GM12875 (cell line): ENCODE measurements around the gene DNAJB8.

Source experiments
- H3K4me3 ChIP-seq: one replicate; pipeline ENCODE4 v1.5.1; 2011; ENCODE audit warnings: low read depth, low read length, control low read depth
- TF ChIP-seq, protein P1 (sequence below): IDR thresholded peaks from 2 replicates; pipeline ENCODE4 v1.5.1; 2011; ENCODE audit warnings: low read depth, mild to moderate bottlenecking, control low read depth, inconsistent platforms, low read length, moderate library complexity, borderline replicate concordance; ENCODE audit not compliant: insufficient read depth

The DNAJB8 gene

DNA sequence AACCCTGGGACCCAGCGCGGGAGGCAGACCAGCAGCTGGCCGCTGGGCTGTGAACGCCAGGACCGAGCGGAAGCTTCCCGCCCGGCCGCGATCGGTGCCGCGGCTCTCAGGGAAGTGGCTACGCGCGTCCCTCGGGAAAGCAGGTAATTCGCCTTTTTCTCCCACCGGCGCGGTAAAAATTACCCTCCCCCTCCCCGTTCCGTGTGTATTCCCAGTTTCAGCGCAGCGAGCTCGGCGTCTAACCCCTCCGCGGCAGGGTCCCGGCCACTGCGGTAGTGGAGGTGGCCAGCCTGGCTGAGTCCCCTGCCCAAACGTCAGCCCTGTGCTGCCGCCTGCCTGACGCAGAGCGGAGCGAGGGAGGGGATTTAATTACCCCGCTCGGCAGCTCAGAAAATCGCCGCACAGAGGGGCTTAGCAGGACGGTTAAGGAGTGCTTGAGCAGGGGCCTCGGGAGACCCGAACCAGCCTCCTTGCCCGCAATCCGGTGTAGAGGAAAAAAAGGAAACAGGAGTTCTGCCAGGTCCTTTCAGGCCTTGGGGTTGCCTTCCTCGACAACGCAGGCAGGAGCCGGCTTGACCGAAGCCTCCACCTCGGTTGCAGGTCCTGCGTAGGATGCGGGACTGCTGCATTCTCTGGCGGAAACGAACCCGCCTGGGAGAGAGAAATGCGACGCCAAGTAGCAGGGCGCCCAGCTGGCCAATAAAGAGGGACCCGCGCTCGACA, 23.4 kb upstream of the DNAJB8 start:
- no peak overlapping the region for H3K4me3 ChIP-seq
- TF ChIP-seq, protein P1, sequence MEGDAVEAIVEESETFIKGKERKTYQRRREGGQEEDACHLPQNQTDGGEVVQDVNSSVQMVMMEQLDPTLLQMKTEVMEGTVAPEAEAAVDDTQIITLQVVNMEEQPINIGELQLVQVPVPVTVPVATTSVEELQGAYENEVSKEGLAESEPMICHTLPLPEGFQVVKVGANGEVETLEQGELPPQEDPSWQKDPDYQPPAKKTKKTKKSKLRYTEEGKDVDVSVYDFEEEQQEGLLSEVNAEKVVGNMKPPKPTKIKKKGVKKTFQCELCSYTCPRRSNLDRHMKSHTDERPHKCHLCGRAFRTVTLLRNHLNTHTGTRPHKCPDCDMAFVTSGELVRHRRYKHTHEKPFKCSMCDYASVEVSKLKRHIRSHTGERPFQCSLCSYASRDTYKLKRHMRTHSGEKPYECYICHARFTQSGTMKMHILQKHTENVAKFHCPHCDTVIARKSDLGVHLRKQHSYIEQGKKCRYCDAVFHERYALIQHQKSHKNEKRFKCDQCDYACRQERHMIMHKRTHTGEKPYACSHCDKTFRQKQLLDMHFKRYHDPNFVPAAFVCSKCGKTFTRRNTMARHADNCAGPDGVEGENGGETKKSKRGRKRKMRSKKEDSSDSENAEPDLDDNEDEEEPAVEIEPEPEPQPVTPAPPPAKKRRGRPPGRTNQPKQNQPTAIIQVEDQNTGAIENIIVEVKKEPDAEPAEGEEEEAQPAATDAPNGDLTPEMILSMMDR, result no peak

DNA sequence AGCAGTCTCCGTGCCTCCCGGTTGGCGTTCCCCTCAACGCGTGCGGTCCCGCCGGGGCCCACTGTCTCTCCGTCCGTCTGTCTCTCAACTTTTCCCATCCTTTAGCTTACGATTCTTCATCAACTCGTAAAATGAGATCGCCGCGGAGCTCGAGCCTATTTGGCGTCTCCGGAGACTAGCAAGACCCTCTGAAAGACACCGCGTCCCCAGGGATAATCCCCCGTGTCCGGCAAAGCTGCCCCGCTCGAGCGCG, 22.9 kb upstream of the DNAJB8 start:
- H3K4me3 ChIP-seq, result no peak overlapping the region
- TF ChIP-seq, protein P1, result no peak

DNA sequence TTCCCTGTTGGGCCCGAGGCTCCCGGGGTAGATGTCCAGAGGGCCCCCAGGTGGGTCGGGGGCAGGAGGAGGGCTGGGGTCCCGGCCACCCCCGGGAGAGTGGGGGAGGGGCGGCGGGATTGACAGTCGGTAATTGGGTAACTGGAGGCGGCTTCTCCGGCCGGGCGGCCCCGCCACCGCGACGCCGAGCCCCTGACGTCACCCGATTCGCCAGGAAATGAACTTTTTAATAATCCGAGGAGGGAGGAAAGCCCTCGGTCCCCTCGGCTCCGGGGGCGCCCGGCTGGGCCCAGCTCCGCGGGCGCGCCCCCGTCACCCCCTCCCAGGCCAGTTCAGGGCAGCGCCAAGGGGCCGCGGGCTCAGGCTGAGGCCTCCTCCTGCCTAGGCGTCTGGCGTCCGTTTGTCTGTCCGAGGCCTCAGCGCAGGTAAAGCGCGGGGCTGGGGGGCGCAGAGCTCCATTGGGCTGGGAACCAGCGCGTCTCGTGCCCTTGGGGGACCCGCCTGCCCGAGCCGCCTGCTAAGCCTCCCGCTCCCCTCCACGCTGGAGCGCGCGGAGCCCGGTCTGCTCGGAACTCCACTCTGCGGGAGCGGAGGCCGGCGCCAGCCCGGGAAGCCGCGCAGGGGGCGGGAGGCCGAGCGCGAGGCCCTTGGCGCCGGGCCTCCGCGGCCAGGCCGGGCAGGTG, 22.4 kb upstream of the DNAJB8 start:
- TF ChIP-seq, protein P1, result no peak
- no peak overlapping the region for H3K4me3 ChIP-seq

GRCh38 chr3:128488636-128488990, 21.9 kb upstream of the DNAJB8 start:
- TF ChIP-seq, protein P1, result no peak
- H3K4me3 ChIP-seq, result no peak overlapping the region

GRCh38 chr3:128487813-128488635, 21.3 kb upstream of the DNAJB8 start:
- H3K4me3 ChIP-seq, result no peak overlapping the region
- TF ChIP-seq, protein P1, result no peak

GRCh38 chr3:128487538-128487812, 20.8 kb upstream of the DNAJB8 start:
- TF ChIP-seq, protein P1, result no peak
- H3K4me3 ChIP-seq, result no peak overlapping the region
